IPS-18a (cell line): Measurements from ENCODE around the gene SULT1C4.
"Not testable (repeated sequence)": the region's sequence is repeated elsewhere in the genome, so short reads cannot be mapped to it uniquely, and the experiment has no call there.

Source experiments
- H3K27ac ChIP-seq: one replicate; pipeline ENCODE4 v1.5.1; 2013; ENCODE audit warnings: low read length
- H3K27me3 ChIP-seq: one replicate; pipeline ENCODE4 v1.6.1; 2013; ENCODE audit warnings: mild to moderate bottlenecking, low read length; ENCODE audit not compliant: control insufficient read depth, insufficient read depth
- H3K36me3 ChIP-seq: one replicate; pipeline ENCODE4 v1.6.1; 2013; ENCODE audit warnings: low read depth, low read length; ENCODE audit not compliant: control insufficient read depth
- H3K4me1 ChIP-seq: one replicate; pipeline ENCODE4 v1.6.1; 2013; ENCODE audit warnings: low read depth, low read length; ENCODE audit not compliant: control insufficient read depth
- H3K4me3 ChIP-seq: one replicate; pipeline ENCODE4 v1.5.1; 2013; ENCODE audit warnings: low read length
- H3K9ac ChIP-seq: one replicate; pipeline ENCODE4 v1.6.1; 2013; ENCODE audit warnings: mild to moderate bottlenecking, low read length, moderate library complexity
- H3K9me3 ChIP-seq: one replicate; pipeline ENCODE4 v1.6.1; 2013; ENCODE audit warnings: low read depth, low read length; ENCODE audit not compliant: control insufficient read depth

SULT1C4 gene

GRCh38 chr2:108417254-108417653, 39.5 kb downstream of the SULT1C4 start:
- Histone ChIP-seq H3K9me3 (no peaks in the 10 kb centered on the region), H3K36me3 (no peaks in the 10 kb centered on the region), H3K4me1 (no peaks in the 10 kb centered on the region), H3K9ac (no peak overlapping the region), H3K27ac (no peak overlapping the region), H3K27me3 (no peaks in the 10 kb centered on the region), H3K4me3 (no peak overlapping the region)

DNA sequence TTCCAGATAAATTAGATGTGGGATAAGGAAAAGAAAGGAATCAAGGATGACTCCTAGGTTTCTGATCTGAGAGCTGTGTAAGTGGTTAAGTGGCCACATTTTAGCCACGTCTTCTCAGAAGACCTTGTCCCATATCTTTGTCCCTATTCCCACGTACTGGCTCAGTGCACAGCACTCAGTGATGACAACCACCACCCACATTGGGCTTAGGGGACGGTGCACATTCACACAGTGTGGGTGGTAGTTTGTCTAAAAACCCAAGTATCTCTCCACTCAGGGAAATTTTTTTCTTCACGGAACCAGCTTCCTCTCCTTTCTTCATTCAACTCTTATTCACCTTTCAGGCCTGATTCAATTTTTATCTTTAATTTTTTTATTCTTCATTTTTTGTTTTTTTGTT, 40.7 kb downstream of the SULT1C4 start:
- no peaks in the 10 kb centered on the region for H3K27me3 ChIP-seq
- no peaks in the 10 kb centered on the region for H3K9me3 ChIP-seq
- H3K4me1 ChIP-seq: no peaks in the 10 kb centered on the region
- H3K36me3 ChIP-seq: no peaks in the 10 kb centered on the region
- no peak overlapping the region for H3K4me3 ChIP-seq
- H3K9ac ChIP-seq: no peak overlapping the region
- no peak overlapping the region for H3K27ac ChIP-seq

- H3K4me3 ChIP-seq: no peak overlapping the region
- H3K9me3 ChIP-seq: no peaks in the 10 kb centered on the region
- H3K4me1 ChIP-seq: no peaks in the 10 kb centered on the region
- no peaks in the 10 kb centered on the region for H3K36me3 ChIP-seq
- H3K9ac ChIP-seq: no peak overlapping the region
- H3K27me3 ChIP-seq: no peaks in the 10 kb centered on the region
- no peak overlapping the region for H3K27ac ChIP-seq
These were observed 45.3 kb downstream of the SULT1C4 start for GRCh38 chr2:108423067-108423466.

GRCh38 chr2:108423502-108424251, 45.9 kb downstream of the SULT1C4 start:
- Histone ChIP-seq H3K27me3 (no peaks in the 10 kb centered on the region), H3K9me3 (no peaks in the 10 kb centered on the region), H3K4me1 (no peaks in the 10 kb centered on the region), H3K27ac (no peak overlapping the region), H3K9ac (no peak overlapping the region), H3K36me3 (no peaks in the 10 kb centered on the region), H3K4me3 (no peak overlapping the region)

- H3K9ac ChIP-seq: no peak overlapping the region
- no peaks in the 10 kb centered on the region for H3K36me3 ChIP-seq
- H3K27me3 ChIP-seq: no peaks in the 10 kb centered on the region
- H3K4me3 ChIP-seq: no peak overlapping the region
- no peak overlapping the region for H3K27ac ChIP-seq
- H3K9me3 ChIP-seq: no peaks in the 10 kb centered on the region
- no peaks in the 10 kb centered on the region for H3K4me1 ChIP-seq
These were observed 50.7 kb downstream of the SULT1C4 start for GRCh38 chr2:108428286-108429009.

DNA sequence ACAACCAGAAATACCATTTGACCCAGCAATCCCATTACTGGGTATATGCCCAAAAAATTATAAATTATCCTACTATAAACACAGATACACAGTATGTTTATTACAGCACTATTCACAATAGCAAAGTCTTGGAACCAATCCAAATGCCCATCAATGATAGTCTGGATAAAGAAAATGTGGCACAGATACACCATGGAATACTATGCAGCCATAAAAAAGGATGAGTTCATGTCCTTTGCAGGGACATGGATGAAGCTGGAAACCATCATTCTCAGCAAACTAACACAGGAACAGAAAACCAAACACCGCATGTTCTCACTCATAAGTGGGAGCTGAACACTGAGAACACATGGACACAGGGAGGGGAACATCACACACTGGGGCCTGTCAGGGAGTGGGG, 57.8 kb downstream of the SULT1C4 start:
- not testable (repeated sequence) for H3K36me3 ChIP-seq, H3K4me3 ChIP-seq, H3K27me3 ChIP-seq, H3K27ac ChIP-seq, H3K9ac ChIP-seq, H3K9me3 ChIP-seq, H3K4me1 ChIP-seq

DNA sequence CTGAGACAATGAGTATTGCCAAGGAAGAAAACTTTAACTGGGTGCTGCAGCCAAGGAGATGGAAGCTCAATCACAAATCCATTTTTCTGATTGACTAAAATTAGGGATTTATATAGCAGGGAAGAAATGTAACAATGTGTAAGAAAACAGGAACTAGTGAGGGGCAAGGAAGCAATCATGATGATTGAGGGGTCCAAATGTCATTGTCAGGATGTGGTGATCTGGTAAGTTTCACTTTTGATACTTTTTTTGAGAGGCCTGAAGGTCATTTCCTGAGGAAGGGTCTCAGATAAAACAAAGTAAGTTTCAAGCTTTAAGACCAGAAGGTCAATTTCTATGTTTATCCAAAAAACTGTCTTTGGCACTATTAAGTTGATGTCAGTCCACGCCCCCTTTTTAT, 59.2 kb downstream of the SULT1C4 start:
- no peaks in the 10 kb centered on the region for H3K9me3 ChIP-seq
- H3K4me3 ChIP-seq: no peak overlapping the region
- no peak overlapping the region for H3K27ac ChIP-seq
- no peak overlapping the region for H3K9ac ChIP-seq
- no peaks in the 10 kb centered on the region for H3K36me3 ChIP-seq
- H3K27me3 ChIP-seq: no peaks in the 10 kb centered on the region
- no peaks in the 10 kb centered on the region for H3K4me1 ChIP-seq
